ENCODE measurements around the gene SHISA4.
A peak's percentile ranks its signal among the peaks of the same experiment; 100 is the strongest.

The SHISA4 gene

GRCh38 chr1:201861448-201861847 is 27.2 kb upstream of the SHISA4 start:
- H3K36me3 Mint-ChIP-seq, result peaks cover 6% of the 10 kb centered on the region
- H3K27ac Mint-ChIP-seq, result no peak overlapping the region
- H3K4me3 Mint-ChIP-seq, result no peak overlapping the region
- no peaks in the 10 kb centered on the region for H3K9me3 Mint-ChIP-seq (ENCODE audit: low read depth)
- H3K27me3 Mint-ChIP-seq, result no peaks in the 10 kb centered on the region
- H3K4me1 Mint-ChIP-seq (ENCODE audit: low read depth), result no peaks in the 10 kb centered on the region

DNA sequence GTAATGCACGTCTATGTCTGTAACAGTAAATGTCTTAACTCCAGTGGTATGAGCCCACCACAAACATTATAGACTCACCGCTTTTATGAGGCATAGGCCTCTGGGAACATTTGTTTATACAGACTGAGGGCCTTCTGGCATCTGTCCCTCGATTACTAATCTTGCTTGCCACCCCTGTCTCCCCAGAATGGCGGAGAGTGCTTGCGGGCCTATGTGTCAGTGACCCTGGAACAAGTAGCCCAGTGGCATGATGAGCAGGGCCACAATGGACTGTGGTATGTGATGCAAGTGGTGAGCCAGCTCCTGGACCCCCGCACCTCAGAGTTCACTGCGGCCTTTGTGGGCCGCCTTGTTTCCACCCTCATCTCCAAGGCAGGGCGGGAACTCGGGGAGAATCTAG is 18.3 kb upstream of the SHISA4 start:
- Mint-ChIP-seq H3K4me1 (ENCODE audit: low read depth) (no peaks in the 10 kb centered on the region), H3K36me3 (peaks cover 6% of the 10 kb centered on the region), H3K27me3 (no peaks in the 10 kb centered on the region), H3K27ac (no peak overlapping the region), H3K4me3 (no peak overlapping the region), H3K9me3 (ENCODE audit: low read depth) (no peaks in the 10 kb centered on the region)

GRCh38 chr1:201874672-201875071 is 14.0 kb upstream of the SHISA4 start:
- no peaks in the 10 kb centered on the region for H3K27me3 Mint-ChIP-seq
- no peak overlapping the region for H3K4me3 Mint-ChIP-seq
- H3K9me3 Mint-ChIP-seq (ENCODE audit: low read depth), result no peaks in the 10 kb centered on the region
- no peak overlapping the region for H3K27ac Mint-ChIP-seq
- H3K36me3 Mint-ChIP-seq, result peaks cover 8% of the 10 kb centered on the region
- H3K4me1 Mint-ChIP-seq (ENCODE audit: low read depth), result no peaks in the 10 kb centered on the region

- no peaks in the 10 kb centered on the region for H3K27me3 Mint-ChIP-seq
- no peaks in the 10 kb centered on the region for H3K4me1 Mint-ChIP-seq (ENCODE audit: low read depth)
- H3K9me3 Mint-ChIP-seq (ENCODE audit: low read depth), result no peaks in the 10 kb centered on the region
- H3K27ac Mint-ChIP-seq, result no peak overlapping the region
- H3K36me3 Mint-ChIP-seq, result peaks cover 6% of the 10 kb centered on the region
- no peak overlapping the region for H3K4me3 Mint-ChIP-seq
Measured at GRCh38 chr1:201876148-201876818, 12.4 kb upstream of the SHISA4 start.

GRCh38 chr1:201877877-201878401 is 10.8 kb upstream of the SHISA4 start:
- H3K27me3 Mint-ChIP-seq, result no peaks in the 10 kb centered on the region
- peaks cover 2% of the 10 kb centered on the region for H3K36me3 Mint-ChIP-seq
- no peaks in the 10 kb centered on the region for H3K4me1 Mint-ChIP-seq (ENCODE audit: low read depth)
- no peaks in the 10 kb centered on the region for H3K9me3 Mint-ChIP-seq (ENCODE audit: low read depth)
- H3K4me3 Mint-ChIP-seq, result no peak overlapping the region
- no peak overlapping the region for H3K27ac Mint-ChIP-seq

DNA sequence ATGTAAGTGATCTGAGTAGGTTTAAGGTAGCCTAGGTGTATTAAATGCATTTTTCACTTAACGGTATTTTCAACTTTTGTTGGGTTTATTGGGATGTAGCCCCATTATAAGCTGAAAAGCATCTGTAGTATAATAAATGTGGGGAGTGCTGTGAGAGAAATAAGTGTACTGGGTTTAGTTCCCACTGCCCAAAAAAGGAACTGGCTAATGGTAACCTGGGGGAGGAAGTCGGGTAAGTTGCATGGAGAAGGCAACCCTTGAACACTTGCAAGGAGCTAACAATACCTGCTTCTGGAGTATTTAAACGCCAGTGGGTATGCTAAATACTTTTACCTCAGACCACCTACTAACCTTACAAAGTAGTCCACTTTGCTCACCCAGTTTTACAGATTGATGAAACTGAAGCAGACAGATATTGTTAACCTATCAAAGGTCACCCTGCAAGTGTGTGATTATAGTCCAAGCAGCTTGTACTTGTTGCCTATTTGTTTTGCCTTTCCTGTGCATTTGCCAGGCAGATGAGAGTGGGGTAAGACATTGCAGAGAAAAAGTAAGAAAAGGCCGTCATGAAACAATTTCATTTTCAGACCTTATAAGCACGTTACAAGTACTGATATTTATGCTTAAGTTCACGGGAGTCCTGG is 7.6 kb upstream of the SHISA4 start:
- Mint-ChIP-seq H3K4me1 (ENCODE audit: low read depth) (peaks cover 4% of the 10 kb centered on the region), H3K36me3 (peaks cover 2% of the 10 kb centered on the region), H3K27ac (no peak overlapping the region), H3K4me3 (no peak overlapping the region), H3K27me3 (no peaks in the 10 kb centered on the region), H3K9me3 (ENCODE audit: low read depth) (no peaks in the 10 kb centered on the region)

DNA sequence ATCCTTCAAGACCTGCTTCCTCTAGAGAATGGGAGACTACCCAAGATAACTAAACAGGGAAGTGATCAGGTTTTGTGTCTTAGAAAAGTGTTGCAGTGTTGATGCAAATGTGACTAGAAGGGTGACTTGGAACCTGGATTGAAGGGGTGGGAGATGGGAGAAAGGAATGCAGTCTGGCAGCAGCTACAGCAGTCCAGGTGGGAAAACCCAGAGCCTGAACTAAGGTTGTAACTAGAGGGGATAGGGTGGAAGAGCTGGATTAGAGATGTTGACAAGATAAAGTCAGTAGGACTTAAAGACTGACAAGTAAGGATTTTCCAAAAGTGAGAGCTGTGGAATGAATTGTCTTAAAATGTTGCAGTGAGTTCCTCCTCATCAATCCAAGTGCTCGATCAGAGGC is 7.1 kb upstream of the SHISA4 start:
- H3K27me3 Mint-ChIP-seq, result no peaks in the 10 kb centered on the region
- no peaks in the 10 kb centered on the region for H3K9me3 Mint-ChIP-seq (ENCODE audit: low read depth)
- peaks cover 4% of the 10 kb centered on the region for H3K4me1 Mint-ChIP-seq (ENCODE audit: low read depth)
- H3K36me3 Mint-ChIP-seq, result no peaks in the 10 kb centered on the region
- H3K4me3 Mint-ChIP-seq, result no peak overlapping the region
- H3K27ac Mint-ChIP-seq, result no peak overlapping the region

GRCh38 chr1:201882665-201883132 is 6.0 kb upstream of the SHISA4 start:
- Mint-ChIP-seq H3K9me3 (ENCODE audit: low read depth) (no peaks in the 10 kb centered on the region), H3K27me3 (no peaks in the 10 kb centered on the region), H3K27ac (no peak overlapping the region), H3K4me1 (ENCODE audit: low read depth) (peaks cover 8% of the 10 kb centered on the region), H3K36me3 (no peaks in the 10 kb centered on the region), H3K4me3 (no peak overlapping the region)

DNA sequence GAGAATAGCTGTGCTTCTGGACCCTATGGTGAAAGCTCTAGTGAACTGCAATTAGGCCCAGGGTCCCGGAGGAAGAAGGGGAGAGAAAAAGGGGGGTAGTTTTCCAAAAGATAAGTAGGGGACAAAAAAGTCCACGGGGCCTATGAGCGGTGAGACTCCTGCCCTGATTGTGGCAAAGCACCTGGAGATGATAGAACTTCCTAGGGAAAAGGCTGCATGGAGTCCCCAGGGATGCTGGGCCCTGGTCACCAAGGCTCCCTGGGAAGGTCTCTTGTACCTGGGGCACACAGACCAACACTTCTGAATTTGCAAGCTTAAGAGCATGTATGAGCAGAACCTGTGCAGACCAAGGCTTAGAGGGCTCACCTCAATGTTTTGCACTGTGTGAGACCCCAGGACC is 5.4 kb upstream of the SHISA4 start:
- no peaks in the 10 kb centered on the region for H3K9me3 Mint-ChIP-seq (ENCODE audit: low read depth)
- H3K27me3 Mint-ChIP-seq, result no peaks in the 10 kb centered on the region
- H3K4me3 Mint-ChIP-seq, result no peak overlapping the region
- no peak overlapping the region for H3K27ac Mint-ChIP-seq
- peaks cover 8% of the 10 kb centered on the region for H3K4me1 Mint-ChIP-seq (ENCODE audit: low read depth)
- no peaks in the 10 kb centered on the region for H3K36me3 Mint-ChIP-seq

GRCh38 chr1:201883786-201884185 is 4.9 kb upstream of the SHISA4 start:
- Mint-ChIP-seq H3K27me3 (no peaks in the 10 kb centered on the region), H3K9me3 (ENCODE audit: low read depth) (no peaks in the 10 kb centered on the region), H3K36me3 (no peaks in the 10 kb centered on the region), H3K27ac (no peak overlapping the region), H3K4me3 (no peak overlapping the region), H3K4me1 (ENCODE audit: low read depth) (peaks cover 8% of the 10 kb centered on the region)

DNA sequence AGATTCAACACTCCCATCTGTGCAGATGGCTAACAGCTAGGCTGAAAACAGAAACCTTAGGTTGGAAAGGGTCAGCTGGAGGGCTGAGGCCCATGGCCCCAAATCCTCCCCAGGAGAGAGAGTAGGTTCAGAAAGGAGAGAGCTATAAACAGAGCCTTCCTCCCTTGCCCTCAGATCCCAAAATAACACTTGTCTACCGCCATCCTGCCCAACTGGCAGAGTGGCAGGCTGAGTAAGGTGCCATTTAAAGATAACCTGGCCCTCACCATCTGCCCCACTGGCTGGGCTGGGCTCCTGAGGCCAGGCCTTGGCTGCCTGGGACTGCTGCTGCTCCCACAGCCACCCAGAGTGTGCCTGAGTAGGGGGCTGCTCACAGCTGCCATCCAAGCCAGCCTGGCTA is 4.3 kb upstream of the SHISA4 start:
- Mint-ChIP-seq H3K27me3 (no peaks in the 10 kb centered on the region), H3K4me1 (ENCODE audit: low read depth) (peaks cover 9% of the 10 kb centered on the region), H3K9me3 (ENCODE audit: low read depth) (no peaks in the 10 kb centered on the region), H3K36me3 (no peaks in the 10 kb centered on the region), H3K27ac (no peak overlapping the region), H3K4me3 (no peak overlapping the region)

DNA sequence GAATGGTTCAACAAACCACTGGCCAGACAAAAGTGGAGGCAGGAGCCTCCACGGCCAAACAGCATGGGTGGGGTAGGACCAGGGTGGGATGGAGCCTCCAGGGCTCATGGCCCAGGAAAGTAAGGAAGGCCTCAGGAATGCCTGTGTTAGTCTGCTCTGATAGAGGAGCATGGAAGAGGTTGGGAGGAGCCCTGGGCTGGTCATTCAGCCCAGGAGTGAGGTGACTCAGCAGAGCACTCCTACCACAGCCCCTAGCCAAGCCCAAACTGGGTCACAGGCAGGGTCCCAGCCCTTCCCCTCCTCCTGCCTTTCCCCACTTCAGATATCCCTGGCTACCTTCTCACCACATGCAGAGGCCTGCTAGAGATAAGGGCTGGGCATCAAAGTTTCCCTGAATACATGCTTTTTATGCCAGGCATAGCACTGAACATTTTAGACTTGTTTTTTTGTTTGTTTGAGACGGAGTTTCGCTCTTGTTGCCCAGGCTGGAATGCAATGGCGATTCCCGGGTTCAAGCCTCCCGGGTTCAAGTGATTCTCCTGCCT is 3.1 kb upstream of the SHISA4 start:
- Mint-ChIP-seq H3K36me3 (no peaks in the 10 kb centered on the region), H3K4me1 (ENCODE audit: low read depth) (peaks cover 13% of the 10 kb centered on the region), H3K27ac (no peak overlapping the region), H3K27me3 (peaks cover 8% of the 10 kb centered on the region), H3K4me3 (no peak overlapping the region), H3K9me3 (ENCODE audit: low read depth) (no peaks in the 10 kb centered on the region)

DNA sequence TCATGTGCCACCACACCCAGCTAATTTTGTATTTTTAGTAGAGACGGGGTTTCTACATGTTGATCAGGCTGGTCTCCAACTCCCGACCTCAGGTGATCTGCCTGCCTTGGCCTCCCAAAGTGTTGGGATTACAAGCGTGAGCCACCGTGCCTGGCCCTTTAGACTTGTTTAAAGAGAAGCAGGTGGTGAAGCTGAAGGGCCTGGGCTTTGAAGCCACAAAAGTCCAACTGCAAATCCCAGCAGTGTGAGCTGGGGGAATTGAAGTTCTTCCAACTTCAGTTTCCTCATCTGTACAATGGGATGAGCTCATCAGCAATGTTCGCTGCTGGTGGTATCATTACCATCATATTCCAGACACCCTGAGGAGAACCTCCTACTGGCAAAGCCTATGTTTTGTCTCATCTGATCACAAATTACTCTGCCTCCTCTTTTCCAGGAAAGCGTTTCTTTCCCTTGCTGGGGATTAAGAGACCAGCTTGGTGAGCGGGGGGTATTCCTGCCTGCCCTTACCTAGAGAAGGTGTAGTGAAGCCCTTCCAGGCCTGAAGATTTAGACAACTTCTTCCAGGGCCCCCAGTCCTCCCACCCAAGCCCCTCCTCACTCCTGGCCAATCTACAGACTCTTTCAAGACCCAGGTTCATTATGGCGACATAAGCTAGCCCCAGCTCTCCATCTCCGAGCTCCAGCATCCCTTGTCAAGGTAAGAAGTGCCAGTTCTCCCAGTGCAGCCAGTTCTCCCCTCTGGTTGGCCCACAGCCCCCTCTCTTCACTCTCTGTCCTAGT is 2.4 kb upstream of the SHISA4 start:
- Mint-ChIP-seq H3K36me3 (no peaks in the 10 kb centered on the region), H3K27me3 (peaks cover 10% of the 10 kb centered on the region), H3K27ac (no peak overlapping the region), H3K4me1 (ENCODE audit: low read depth) (peaks cover 13% of the 10 kb centered on the region), H3K4me3 (no peak overlapping the region), H3K9me3 (ENCODE audit: low read depth) (no peaks in the 10 kb centered on the region)

DNA sequence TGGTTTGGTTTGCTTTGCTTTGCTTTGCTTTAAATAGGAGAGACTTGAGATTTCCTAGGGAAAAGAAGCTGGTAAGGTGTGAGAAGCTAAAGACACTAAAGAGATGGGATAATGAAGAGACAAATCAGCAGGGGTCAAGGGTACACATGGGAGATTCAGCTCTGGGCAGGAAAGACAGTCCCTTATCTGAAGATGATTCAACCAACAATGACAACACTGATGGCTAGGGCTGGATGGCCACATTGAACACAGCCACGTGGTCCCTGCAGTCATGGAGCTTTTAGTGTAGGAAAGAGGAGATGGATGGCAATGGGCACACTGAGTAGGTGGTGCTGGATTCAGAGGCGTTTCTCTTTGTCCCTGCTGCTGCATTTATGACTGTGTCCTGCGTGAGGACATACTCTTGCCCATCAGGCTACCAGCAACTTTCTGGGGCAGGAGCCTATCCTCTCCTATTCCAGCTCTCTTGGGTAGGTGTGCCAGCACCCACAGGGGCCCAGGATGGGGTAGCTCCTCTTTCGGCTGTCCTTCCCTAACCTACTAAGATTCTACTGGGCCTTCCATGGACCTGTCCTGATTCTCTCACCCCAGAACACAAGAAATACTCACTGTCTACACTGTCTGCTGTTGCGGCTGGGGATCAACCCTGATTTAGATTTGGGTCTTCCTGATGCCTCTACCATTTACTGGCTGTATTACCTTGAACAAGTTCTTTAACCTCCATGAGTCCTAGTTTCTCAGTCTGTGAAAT is 1.4 kb upstream of the SHISA4 start:
- Mint-ChIP-seq H3K36me3 (no peaks in the 10 kb centered on the region), H3K4me1 (ENCODE audit: low read depth) (peaks cover 13% of the 10 kb centered on the region), H3K4me3 (peak overlapping the region; percentile 48), H3K27ac (no peak overlapping the region), H3K27me3 (peaks cover 16% of the 10 kb centered on the region), H3K9me3 (ENCODE audit: low read depth) (no peaks in the 10 kb centered on the region)
